ENCODE data around the gene DNAJC16. TPM values are rescaled to one million over a fixed set of nuclear protein-coding genes. Genes with fewer than 3 reads are reported as not detected.
A peak's percentile ranks its signal among the peaks of the same experiment; 100 is the strongest.

DNAJC16 gene
- total RNA-seq, 1 experiment from 2014 or later = 20.7 TPM

GRCh38 chr1:15625056-15625917 lies 98.6 kb downstream of the DNAJC16 start:
- Histone ChIP-seq H4K5ac (ENCODE audit: insufficient read length, low read depth, low read length) (no peak overlapping the region), H3K9ac (ENCODE audit: extremely low read depth, insufficient read length, low read length) (no peak overlapping the region), H2BK5ac (ENCODE audit: insufficient read length, low read length) (no peak overlapping the region), H3K27me3 (ENCODE audit: insufficient read depth, low read length) (no peaks in the 10 kb centered on the region), H2AK5ac (ENCODE audit: insufficient read length, low read length) (no peak overlapping the region), H3K18ac (ENCODE audit: insufficient read length, low read depth, low read length) (no peak overlapping the region), H3K56ac (ENCODE audit: insufficient read length, low read depth, low read length) (no peak overlapping the region), H3K4me2 (ENCODE audit: insufficient read depth, insufficient read length, low read length) (no peak overlapping the region), H3K23me2 (ENCODE audit: insufficient read length, low read depth, low read length, poor library complexity, severe bottlenecking) (no peaks in the 10 kb centered on the region), H3K14ac (ENCODE audit: insufficient read depth, low read length) (no peak overlapping the region), H2BK20ac (ENCODE audit: low read depth, low read length, poor library complexity, severe bottlenecking) (no peak overlapping the region), H2BK15ac (ENCODE audit: low read depth, low read length) (no peak overlapping the region), H2BK120ac (ENCODE audit: low read depth, low read length, poor library complexity, severe bottlenecking) (no peak overlapping the region), H3K79me2 (ENCODE audit: insufficient read depth, low read length) (peaks cover 26% of the 10 kb centered on the region; the same call in 1 of the 2 replicates), H4K91ac (ENCODE audit: insufficient read length, low read depth, low read length) (no peak overlapping the region), H4K20me1 (ENCODE audit: control insufficient read depth, insufficient read depth, insufficient read length) (no peaks in the 10 kb centered on the region), H2BK12ac (ENCODE audit: insufficient read length, low read depth, low read length) (no peak overlapping the region), H3K27ac (ENCODE audit: insufficient read length, low read depth, low read length) (no peak overlapping the region), H4K8ac (replicated peaks; ENCODE audit: insufficient read length, low read depth, low read length) (no peak overlapping the region), H3K79me1 (ENCODE audit: insufficient read depth, low read depth, low read length, poor library complexity, severe bottlenecking) (peaks cover 6% of the 10 kb centered on the region), H3K23ac (ENCODE audit: insufficient read length, low read depth, low read length) (no peak overlapping the region), H3K9me3 (ENCODE audit: control insufficient read depth, low read depth, low read length) (no peaks in the 10 kb centered on the region), H3T11ph (ENCODE audit: low read length) (no peak overlapping the region), H2AFZ (ENCODE audit: low read length) (no peak overlapping the region), H3K4me1 (ENCODE audit: insufficient read depth, low read length) (no peaks in the 10 kb centered on the region; the same call in 1 of the 2 replicates), H3K4ac (ENCODE audit: low read depth, low read length) (no peak overlapping the region)
- H3K4me3 Mint-ChIP-seq = no peak overlapping the region
- WGBS (ENCODE audit: extremely low coverage, insufficient read length, low lambda C conversion rate) = no CpG with 5 or more reads among the region's 13 CpGs
- H3K4me1 Mint-ChIP-seq = peaks cover 4 to 7% of the 10 kb centered on the region in 2 experiments
- no peaks in the 10 kb centered on the region for H3K9me3 Mint-ChIP-seq
- H3K27ac Mint-ChIP-seq = peak overlapping the region in 1 of 3 experiments; percentile 42; a peak in 2 of 7 replicates
- TF ChIP-seq CTCF (conservative IDR thresholded peaks at IDR 0.05) = no peak
- H3K36me3 Mint-ChIP-seq (ENCODE audit: insufficient read depth in 1 of 3, low read depth in 3 of 3) = peaks cover 14 to 35% (median 34%) of the 10 kb centered on the region in 3 experiments; a peak in 5 of 7 replicates
- H3K27me3 Mint-ChIP-seq (ENCODE audit: low read depth) = no peaks in the 10 kb centered on the region
- no peak for DNase-seq

Other genes with a start within 250 kb of the DNAJC16 start
- 16.5 and 16.6 TPM in 2 replicates for gene EFHD2, start 117.0 kb upstream of the DNAJC16 start, total RNA-seq (2021)
- gene CTRC, start 88.4 kb upstream of the DNAJC16 start, total RNA-seq (2021) = not detected in 2 replicates
- not detected in 2 replicates for gene CELA2A, start 70.1 kb upstream of the DNAJC16 start, total RNA-seq (2021)
- not detected in 2 replicates for gene CELA2B, start 50.7 kb upstream of the DNAJC16 start, total RNA-seq (2021)
- gene CASP9, start 2.6 kb upstream of the DNAJC16 start, total RNA-seq (2021) = 15.9 and 17.2 TPM in 2 replicates
- 4.0 TPM in 2 replicates for gene AGMAT, start 58.2 kb downstream of the DNAJC16 start, total RNA-seq (2021)
- gene DDI2, start 90.6 kb downstream of the DNAJC16 start, total RNA-seq (2021) = 45.0 and 51.0 TPM in 2 replicates
- 45.9 and 50.4 TPM in 2 replicates for gene PLEKHM2, start 157.5 kb downstream of the DNAJC16 start, total RNA-seq (2021)
- gene SLC25A34, start 209.4 kb downstream of the DNAJC16 start, total RNA-seq (2021) = 0.94 and 1.5 TPM in 2 replicates
- 1.0 and 1.4 TPM in 2 replicates for gene TMEM82, start 215.7 kb downstream of the DNAJC16 start, total RNA-seq (2021)
- gene FBLIM1, start 231.9 kb downstream of the DNAJC16 start, total RNA-seq (2021) = 64.7 and 66.8 TPM in 2 replicates

All from H9 (cell line).